Measurements from ENCODE around the gene C6orf62.

DNA sequence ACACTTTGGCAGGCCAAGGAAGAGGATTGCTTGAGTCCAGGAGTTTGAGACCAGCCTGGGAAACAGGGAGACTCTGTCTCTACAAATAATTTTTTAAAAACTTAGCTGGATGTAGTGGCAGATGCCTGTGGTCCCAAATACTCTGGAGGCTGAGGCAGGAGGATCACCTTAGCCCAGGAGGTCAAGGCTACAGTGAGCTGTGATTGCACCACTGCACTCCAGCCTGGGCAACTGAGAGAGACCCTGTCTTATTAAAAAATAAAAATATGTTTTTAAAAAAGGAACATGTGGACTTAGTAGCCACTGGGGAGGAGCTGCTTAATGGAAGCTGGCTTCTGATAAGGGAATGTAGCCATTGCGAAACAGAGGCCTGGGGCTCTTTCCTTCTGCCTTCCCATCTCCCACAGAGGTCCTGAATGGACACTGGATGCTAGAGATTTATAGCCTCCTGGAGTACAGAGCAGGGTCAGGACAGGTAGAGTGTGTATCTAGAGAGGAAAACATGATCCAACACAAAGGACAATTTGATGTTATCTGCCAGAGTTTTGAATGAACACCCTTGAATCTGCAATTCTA, 34.1 kb upstream of the C6orf62 start:
- no peak for TF ChIP-seq CSDC2 (CRISPR knock-in tag; IDR thresholded peaks at IDR 0.05)
- no peak for TF ChIP-seq ARNTL (CRISPR knock-in tag; IDR thresholded peaks at IDR 0.05; ENCODE audit: borderline replicate concordance, low read depth)
- no peak for TF ChIP-seq GLIS3 (CRISPR knock-in tag; IDR thresholded peaks at IDR 0.05)
- no peak for TF ChIP-seq CREB5 (CRISPR knock-in tag; IDR thresholded peaks at IDR 0.05; ENCODE audit: low read depth)
- no peak for TF ChIP-seq RARB (CRISPR knock-in tag; IDR thresholded peaks at IDR 0.05)
- TF ChIP-seq ZFP30 (CRISPR knock-in tag; IDR thresholded peaks at IDR 0.05), result no peak
- no peak for TF ChIP-seq PATZ1 (CRISPR knock-in tag; IDR thresholded peaks at IDR 0.05; ENCODE audit: borderline replicate concordance)
- no peak for TF ChIP-seq ZFP3 (CRISPR knock-in tag; IDR thresholded peaks at IDR 0.05)
- TF ChIP-seq ZNF8 (CRISPR knock-in tag; IDR thresholded peaks at IDR 0.05), result no peak
- TF ChIP-seq BACH2 (CRISPR knock-in tag; IDR thresholded peaks at IDR 0.05; ENCODE audit: borderline replicate concordance), result no peak

Data from SK-N-SH treated with all-trans-retinoic acid at 6 μM for 48 hours (cell line).